ENCODE data around the gene MYRIP. TPM values are rescaled to one million over a fixed set of nuclear protein-coding genes. Genes with fewer than 3 reads are reported as not detected.
"Not testable (repeated sequence)": the region's sequence is repeated elsewhere in the genome, so short reads cannot be mapped to it uniquely, and the experiment has no call there.

Gene MYRIP
- polyA plus RNA-seq, 12 donors: 0.64 to 3.5 (median 0.93) TPM; not detected in 1

GRCh38 chr3:40129510-40129909, 320.1 kb downstream of the MYRIP start:
- no peak for DNase-seq

GRCh38 chr3:40129981-40130380, 320.6 kb downstream of the MYRIP start:
- DNase-seq: no peak

- no peak for DNase-seq
Observed at GRCh38 chr3:40130721-40131120, 321.3 kb downstream of the MYRIP start.

GRCh38 chr3:40133886-40134575, 324.6 kb downstream of the MYRIP start:
- DNase-seq: not testable (repeated sequence)

- no peak for DNase-seq
Observed at GRCh38 chr3:40137591-40138295, 328.3 kb downstream of the MYRIP start.

- no peak for DNase-seq
Observed at GRCh38 chr3:40143283-40144090, 334.1 kb downstream of the MYRIP start.

- DNase-seq: no peak
Observed at GRCh38 chr3:40148827-40149226, 339.4 kb downstream of the MYRIP start.

GRCh38 chr3:40152482-40153133, 343.2 kb downstream of the MYRIP start:
- no peak for DNase-seq

GRCh38 chr3:40160933-40161332, 351.5 kb downstream of the MYRIP start:
- DNase-seq: no peak

GRCh38 chr3:40162616-40163015, 353.2 kb downstream of the MYRIP start:
- no peak for DNase-seq

GRCh38 chr3:40166997-40167396, 357.6 kb downstream of the MYRIP start:
- DNase-seq: no peak

GRCh38 chr3:40167958-40168357, 358.5 kb downstream of the MYRIP start:
- DNase-seq: no peak

- no peak for DNase-seq
Observed at GRCh38 chr3:40169983-40170382, 360.6 kb downstream of the MYRIP start.

- no peak for DNase-seq
Observed at GRCh38 chr3:40170395-40170794, 361.0 kb downstream of the MYRIP start.

GRCh38 chr3:40172560-40172959, 363.2 kb downstream of the MYRIP start:
- no peak for DNase-seq

GRCh38 chr3:40173227-40173721, 363.9 kb downstream of the MYRIP start:
- DNase-seq: no peak

- DNase-seq: no peak
Observed at GRCh38 chr3:40178012-40178594, 368.7 kb downstream of the MYRIP start.

GRCh38 chr3:40179016-40179415, 369.6 kb downstream of the MYRIP start:
- peak; percentile 74 for DNase-seq

- DNase-seq: no peak
Observed at GRCh38 chr3:40181182-40181581, 371.8 kb downstream of the MYRIP start.

GRCh38 chr3:40185029-40185695, 375.8 kb downstream of the MYRIP start:
- DNase-seq: no peak

GRCh38 chr3:40186508-40186907, 377.1 kb downstream of the MYRIP start:
- DNase-seq: no peak

Data from muscle of arm (tissue), 12 donors.